Esophagus (tissue), 2 donors: ENCODE measurements around the gene GPX3. TPM values are rescaled to one million over a fixed set of nuclear protein-coding genes. Genes with fewer than 3 reads are reported as not detected.

Experiments
- H3K27ac ChIP-seq, 2 donors: one replicate each; pipeline ENCODE4 v1.5.1; 2013; ENCODE audit warnings: low read depth in 2 of 2, mild to moderate bottlenecking in 2 of 2, inconsistent platforms in 1 of 2, low read length in 1 of 2, moderate library complexity in 1 of 2
- H3K27me3 ChIP-seq, 2 donors: one replicate each; pipeline ENCODE4 v1.6.1; 2013; ENCODE audit warnings: low read length in 2 of 2, control low read depth in 1 of 2, mild to moderate bottlenecking in 1 of 2; ENCODE audit not compliant: insufficient read depth in 2 of 2, control insufficient read depth in 1 of 2
- H3K36me3 ChIP-seq, 2 donors: one replicate each; pipeline ENCODE4 v1.6.1; 2013; ENCODE audit warnings: low read length in 1 of 2; ENCODE audit not compliant: control insufficient read depth in 2 of 2, insufficient read depth in 2 of 2
- H3K4me1 ChIP-seq, 2 donors: one replicate each; pipeline ENCODE4 v1.6.1; 2013; ENCODE audit warnings: low read length in 1 of 2; ENCODE audit not compliant: control insufficient read depth in 2 of 2, insufficient read depth in 2 of 2
- H3K4me3 ChIP-seq, 2 donors: one replicate each; pipeline ENCODE4 v1.5.1; 2013; ENCODE audit warnings: low read length in 2 of 2, mild to moderate bottlenecking in 2 of 2, low read depth in 1 of 2, moderate library complexity in 1 of 2
- H3K9me3 ChIP-seq, 2 donors: one replicate each; pipeline ENCODE4 v1.6.1; 2013; ENCODE audit warnings: mild to moderate bottlenecking in 2 of 2, low read depth in 1 of 2, low read length in 1 of 2, moderate library complexity in 1 of 2; ENCODE audit not compliant: control insufficient read depth in 2 of 2, insufficient read depth in 1 of 2
- WGBS, 2 donors: extraction: QIAGEN DNeasy Blood & Tissue Kit; methylation state at CpG; one replicate each; pipeline ENCODE4 v1.1.7; 2013; 5-methylcytosine and 5-hydroxymethylcytosine counted together
- polyA plus RNA-seq, 2 donors: library from polyadenylated mRNA; stranded (reverse); fragments of 200-250 nt; gene quantifications; one replicate each; pipeline ENCODE4 v1.2.3, GENCODE V29; 2013
- donor health status: healthy with polysubstance abuse.
- donor health status: Bipolar disorder and iron deficiency.

GPX3 gene
- polyA plus RNA-seq, 2 donors, result 143 to 277 TPM

DNA sequence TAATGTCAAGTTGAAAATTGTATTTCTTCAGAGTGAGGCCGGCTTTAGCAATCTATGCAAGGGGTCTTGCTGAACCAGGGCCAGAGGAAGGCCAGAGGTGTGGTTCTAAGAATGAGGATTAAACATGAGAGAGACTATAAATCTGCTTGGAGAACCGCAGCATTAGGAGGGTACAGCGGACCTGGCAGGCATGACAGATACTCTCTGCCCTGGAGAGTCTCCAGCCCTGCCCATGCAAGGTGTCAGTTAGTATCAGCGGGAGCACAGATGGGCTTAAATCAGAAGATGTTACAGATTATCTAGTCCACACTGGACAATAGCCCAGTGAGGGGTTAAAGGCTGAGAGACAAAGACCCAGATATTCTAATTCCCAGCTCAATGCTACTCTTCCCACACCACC is 11.5 kb upstream of the GPX3 start:
- no peaks in the 10 kb centered on the region for H3K27me3 ChIP-seq
- H3K36me3 ChIP-seq, result no peaks in the 10 kb centered on the region
- no peak overlapping the region for H3K27ac ChIP-seq
- no peaks in the 10 kb centered on the region for H3K9me3 ChIP-seq
- 92 to 95% methylated on average over 4 of the region's 4 CpGs for WGBS, 2 donors
- H3K4me3 ChIP-seq, result no peak overlapping the region
- no peaks in the 10 kb centered on the region for H3K4me1 ChIP-seq

DNA sequence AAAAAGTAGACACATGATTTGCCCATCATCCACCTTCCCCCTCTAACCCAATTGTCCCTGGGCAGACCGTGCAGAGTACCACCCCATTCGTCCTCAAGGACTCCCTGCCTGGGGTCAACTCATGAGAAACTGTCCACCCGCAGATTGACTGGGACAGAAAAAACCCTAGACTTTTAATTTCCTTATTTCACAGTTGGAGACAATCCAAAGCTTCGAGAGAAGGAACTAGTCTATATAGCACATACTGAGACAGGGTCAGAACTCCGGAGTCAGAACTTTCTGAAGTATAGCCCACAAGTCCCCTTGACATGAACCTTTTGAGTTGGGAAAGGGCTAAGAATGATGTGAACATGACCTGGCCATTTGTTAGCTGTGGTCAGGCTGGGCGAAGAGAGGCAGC is 7.5 kb upstream of the GPX3 start:
- Histone ChIP-seq H3K27me3 (no peaks in the 10 kb centered on the region), H3K36me3 (no peaks in the 10 kb centered on the region), H3K9me3 (no peaks in the 10 kb centered on the region), H3K27ac (no peak overlapping the region), H3K4me1 (peaks cover 0 to 2% of the 10 kb centered on the region in 2 donors), H3K4me3 (no peak overlapping the region)
- 81 to 83% methylated on average over 6 of the region's 6 CpGs for WGBS, 2 donors

- Histone ChIP-seq H3K27me3 (no peaks in the 10 kb centered on the region), H3K4me1 (peaks cover 0 to 2% of the 10 kb centered on the region in 2 donors), H3K36me3 (no peaks in the 10 kb centered on the region), H3K4me3 (no peak overlapping the region), H3K27ac (no peak overlapping the region), H3K9me3 (no peaks in the 10 kb centered on the region)
- 74 to 75% methylated on average over 4 of the region's 4 CpGs for WGBS, 2 donors
Observed at GRCh38 chr5:151014680-151015343, 5.6 kb upstream of the GPX3 start.

DNA sequence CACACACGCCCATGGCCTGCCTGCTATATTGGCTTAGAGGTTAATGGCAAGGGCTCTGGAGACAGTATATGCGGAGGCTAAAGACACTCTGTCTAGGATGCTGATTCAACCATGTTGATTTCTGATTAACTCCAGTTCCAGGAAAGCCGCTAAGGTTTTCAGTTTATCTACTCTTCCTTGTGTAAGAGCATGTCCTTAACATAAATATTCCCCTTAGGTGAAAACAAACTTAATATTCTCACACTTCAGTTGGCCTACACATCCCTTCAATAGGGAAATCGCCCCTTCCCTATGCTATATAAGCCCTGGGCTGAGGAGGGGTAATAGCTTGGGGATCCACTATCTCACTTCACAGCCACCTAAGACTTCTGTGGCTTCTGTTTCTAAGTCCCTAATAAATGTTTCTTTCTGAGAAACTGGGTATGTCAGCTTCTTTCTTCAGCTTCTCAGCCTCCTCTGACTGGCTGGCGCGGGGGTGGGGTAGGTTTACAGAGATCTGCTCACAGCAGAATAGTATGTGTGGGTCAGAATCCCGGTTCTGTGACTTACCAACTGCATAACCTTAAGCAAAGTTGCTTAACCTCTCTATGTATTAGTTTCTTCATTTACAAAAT is 4.3 kb upstream of the GPX3 start:
- WGBS, 2 donors, result 92% methylated on average over 7 of the region's 7 CpGs
- no peaks in the 10 kb centered on the region for H3K27me3 ChIP-seq
- no peaks in the 10 kb centered on the region for H3K9me3 ChIP-seq
- H3K4me3 ChIP-seq, result no peak overlapping the region
- H3K4me1 ChIP-seq, result peaks cover 0 to 7% of the 10 kb centered on the region in 2 donors
- H3K27ac ChIP-seq, result no peak overlapping the region
- H3K36me3 ChIP-seq, result no peaks in the 10 kb centered on the region

DNA sequence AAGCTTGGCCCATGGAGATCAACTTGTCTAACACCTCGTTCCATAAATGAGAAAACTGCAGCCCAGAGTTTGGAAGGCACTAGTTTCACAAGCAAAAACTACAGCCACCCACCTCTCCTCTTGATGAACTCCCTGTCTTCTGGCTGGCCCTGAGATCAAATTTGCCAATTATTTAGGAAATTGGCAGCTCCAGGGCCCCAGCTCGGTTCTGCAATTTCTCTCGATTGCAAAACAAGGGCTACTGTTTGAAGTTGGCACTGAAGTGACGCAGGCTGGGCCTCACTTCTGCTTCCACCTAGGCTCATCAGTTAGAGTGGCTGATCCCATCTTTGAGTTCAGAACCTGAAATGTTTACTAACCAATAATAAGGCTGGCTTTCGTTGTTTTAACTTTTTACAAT is 3.7 kb upstream of the GPX3 start:
- WGBS, 2 donors, result 66 to 70% methylated on average over 5 of the region's 5 CpGs
- Histone ChIP-seq H3K4me3 (no peak overlapping the region), H3K36me3 (no peaks in the 10 kb centered on the region), H3K4me1 (peaks cover 0 to 7% of the 10 kb centered on the region in 2 donors), H3K27me3 (no peaks in the 10 kb centered on the region), H3K9me3 (no peaks in the 10 kb centered on the region), H3K27ac (no peak overlapping the region)

GRCh38 chr5:151017897-151018296 is 2.5 kb upstream of the GPX3 start:
- H3K27me3 ChIP-seq, result no peaks in the 10 kb centered on the region

DNA sequence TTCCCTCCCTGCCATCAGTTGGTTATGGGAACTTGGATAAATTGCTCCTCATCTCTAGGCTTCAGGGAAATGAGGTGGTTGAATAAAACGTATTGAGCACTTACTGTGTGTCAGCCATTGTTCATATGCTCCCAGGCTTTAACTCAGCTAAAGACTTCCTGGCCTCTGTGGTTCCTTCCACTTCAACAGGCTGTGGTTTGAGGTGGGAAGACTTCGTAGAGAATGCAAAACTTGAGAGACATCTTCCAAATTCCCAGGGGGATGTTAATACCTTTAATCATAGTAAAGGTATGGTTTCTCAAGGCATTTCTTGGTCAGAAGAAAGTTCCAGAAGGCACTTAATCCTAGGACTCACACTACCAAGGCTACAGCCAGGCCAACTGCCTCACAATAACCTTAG is 1.5 kb upstream of the GPX3 start:
- H3K4me1 ChIP-seq, result peaks cover 0 to 20% of the 10 kb centered on the region in 2 donors
- no peaks in the 10 kb centered on the region for H3K9me3 ChIP-seq
- H3K27ac ChIP-seq, result no peak overlapping the region
- H3K4me3 ChIP-seq, result no peak overlapping the region
- H3K27me3 ChIP-seq, result no peaks in the 10 kb centered on the region
- peaks cover 0 to 2% of the 10 kb centered on the region in 2 donors for H3K36me3 ChIP-seq
- 74 to 82% methylated on average over 2 of the region's 2 CpGs for WGBS, 2 donors

More at GRCh38 chr5:151017897-151018296, 2.5 kb upstream of the GPX3 start:
- WGBS, 2 donors, result 81 to 82% methylated on average over 2 of the region's 2 CpGs
- Histone ChIP-seq H3K4me1 (peaks cover 0 to 12% of the 10 kb centered on the region in 2 donors), H3K27ac (no peak overlapping the region), H3K9me3 (no peaks in the 10 kb centered on the region), H3K36me3 (no peaks in the 10 kb centered on the region), H3K4me3 (no peak overlapping the region)

DNA sequence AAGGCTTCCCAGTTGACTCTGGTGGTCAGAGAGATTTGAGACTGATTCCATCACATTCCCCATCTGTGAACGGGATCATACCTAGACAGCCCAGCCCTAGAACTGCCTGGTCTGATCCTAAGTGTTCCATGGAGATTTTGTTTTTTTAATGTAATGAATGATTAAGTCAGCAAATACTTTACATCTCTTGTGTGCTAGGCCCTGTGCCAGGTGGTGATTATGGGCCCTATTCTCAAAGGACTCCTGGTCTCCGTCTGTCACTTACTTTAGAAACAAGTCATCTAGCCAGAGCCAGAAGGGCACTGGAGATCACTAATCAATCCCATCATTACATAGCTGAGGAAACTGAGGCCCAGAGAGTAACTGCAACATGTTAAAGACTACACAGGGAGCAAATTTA is 1.1 kb upstream of the GPX3 start:
- no peaks in the 10 kb centered on the region for H3K9me3 ChIP-seq
- peaks cover under 1 to 25% of the 10 kb centered on the region in 2 donors for H3K4me1 ChIP-seq
- H3K36me3 ChIP-seq, result peaks cover 0 to 3% of the 10 kb centered on the region in 2 donors
- no peak overlapping the region for H3K4me3 ChIP-seq
- WGBS, 2 donors, result 66 to 68% methylated on average over 2 of the region's 2 CpGs
- no peaks in the 10 kb centered on the region for H3K27me3 ChIP-seq
- H3K27ac ChIP-seq, result no peak overlapping the region

DNA sequence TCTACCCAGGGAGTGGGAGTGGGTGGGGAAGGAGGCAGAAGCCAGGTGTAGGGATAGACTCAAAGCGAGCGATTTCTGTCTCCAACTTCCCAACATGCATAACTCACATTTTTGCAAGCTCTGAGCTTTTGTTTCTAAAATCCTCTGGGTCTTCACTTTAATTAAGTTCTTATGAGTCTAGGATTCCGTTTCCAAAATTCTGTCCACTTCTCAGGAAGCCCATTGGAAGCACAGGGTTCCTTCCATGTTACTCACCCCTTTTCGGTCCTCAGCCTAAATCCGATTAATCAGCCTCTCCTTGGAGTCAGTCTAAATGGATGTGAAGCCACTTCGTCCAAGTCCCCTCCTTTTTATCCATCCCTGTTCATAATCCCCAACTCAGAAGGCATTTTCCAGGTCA is 1.4 kb downstream of the GPX3 start:
- Histone ChIP-seq H3K27me3 (no peaks in the 10 kb centered on the region), H3K4me1 (peaks cover 2 to 31% of the 10 kb centered on the region in 2 donors), H3K36me3 (peaks cover 0 to 16% of the 10 kb centered on the region in 2 donors), H3K9me3 (no peaks in the 10 kb centered on the region), H3K27ac (peak overlapping the region; percentile 83 to 96), H3K4me3 (peak overlapping the region; percentile 60 to 61)
- 80 to 86% methylated on average over 6 of the region's 6 CpGs for WGBS, 2 donors
